ENCODE data around the gene ATP5IF1.

ATP5IF1 gene

GRCh38 chr1:28241638-28242241 is 5.8 kb downstream of the ATP5IF1 start:
- Histone ChIP-seq H3K27me3 (replicated peaks; ENCODE audit: control insufficient read depth, insufficient read depth, low read length) (no peaks in the 10 kb centered on the region), H3K36me3 (ENCODE audit: control insufficient read depth, insufficient read depth, low read length) (peaks cover 2% of the 10 kb centered on the region; the same call in 1 of the 2 replicates), H3K4me3 (replicated peaks; ENCODE audit: low read depth, low read length) (no peak overlapping the region)
- no peak for TF ChIP-seq CTCF (IDR thresholded peaks at IDR 0.05; ENCODE audit: insufficient read depth, low read length, poor library complexity, severe bottlenecking)
- no peak for DNase-seq (ENCODE audit: extremely low read depth, insufficient read length)

- TF ChIP-seq CTCF (IDR thresholded peaks at IDR 0.05; ENCODE audit: insufficient read depth, low read length, poor library complexity, severe bottlenecking), result no peak
- H3K36me3 ChIP-seq (ENCODE audit: control insufficient read depth, insufficient read depth, low read length), result peaks cover 2% of the 10 kb centered on the region; the same call in 1 of the 2 replicates
- DNase-seq (ENCODE audit: extremely low read depth, insufficient read length), result no peak
- H3K27me3 ChIP-seq (replicated peaks; ENCODE audit: control insufficient read depth, insufficient read depth, low read length), result no peaks in the 10 kb centered on the region
- H3K4me3 ChIP-seq (replicated peaks; ENCODE audit: low read depth, low read length), result no peak overlapping the region
These were observed 7.9 kb downstream of the ATP5IF1 start for GRCh38 chr1:28243685-28244311.

- DNase-seq (ENCODE audit: extremely low read depth, insufficient read length), result peak; percentile 73
- Histone ChIP-seq H3K4me3 (replicated peaks; ENCODE audit: low read depth, low read length) (peak overlapping the region; percentile 2), H3K36me3 (ENCODE audit: control insufficient read depth, insufficient read depth, low read length) (peaks cover 2% of the 10 kb centered on the region; the same call in 1 of the 2 replicates), H3K27me3 (replicated peaks; ENCODE audit: control insufficient read depth, insufficient read depth, low read length) (no peaks in the 10 kb centered on the region)
- TF ChIP-seq CTCF (IDR thresholded peaks at IDR 0.05; ENCODE audit: insufficient read depth, low read length, poor library complexity, severe bottlenecking), result no peak
These were observed 8.8 kb downstream of the ATP5IF1 start for GRCh38 chr1:28244549-28245251.

GRCh38 chr1:28246427-28246832 is 10.5 kb downstream of the ATP5IF1 start:
- Histone ChIP-seq H3K27me3 (replicated peaks; ENCODE audit: control insufficient read depth, insufficient read depth, low read length) (no peaks in the 10 kb centered on the region), H3K4me3 (replicated peaks; ENCODE audit: low read depth, low read length) (peak overlapping the region; percentile 62), H3K36me3 (ENCODE audit: control insufficient read depth, insufficient read depth, low read length) (no peaks in the 10 kb centered on the region)
- TF ChIP-seq CTCF (IDR thresholded peaks at IDR 0.05; ENCODE audit: insufficient read depth, low read length, poor library complexity, severe bottlenecking), result no peak
- DNase-seq (ENCODE audit: extremely low read depth, insufficient read length), result peak; percentile 55

- DNase-seq (ENCODE audit: extremely low read depth, insufficient read length), result no peak
- no peak for TF ChIP-seq CTCF (IDR thresholded peaks at IDR 0.05; ENCODE audit: insufficient read depth, low read length, poor library complexity, severe bottlenecking)
- Histone ChIP-seq H3K4me3 (replicated peaks; ENCODE audit: low read depth, low read length) (peak overlapping the region; percentile 49), H3K36me3 (ENCODE audit: control insufficient read depth, insufficient read depth, low read length) (no peaks in the 10 kb centered on the region), H3K27me3 (replicated peaks; ENCODE audit: control insufficient read depth, insufficient read depth, low read length) (no peaks in the 10 kb centered on the region)
These were observed 11.8 kb downstream of the ATP5IF1 start for GRCh38 chr1:28247612-28248272.
